Stomach smooth muscle (tissue), 2 donors: Measurements from ENCODE around the gene ABCC4.
"Not testable (repeated sequence)": the region's sequence is repeated elsewhere in the genome, so short reads cannot be mapped to it uniquely, and the experiment has no call there.

ENCODE experiments used
- H3K27ac ChIP-seq: one replicate; pipeline ENCODE4 v1.7.0; 2013; ENCODE audit warnings: mild to moderate bottlenecking, low read length, inconsistent platforms
- H3K27me3 ChIP-seq, 2 donors: one replicate each; pipeline ENCODE4 v1.7.0; 2013; ENCODE audit warnings: low read length in 2 of 2; ENCODE audit not compliant: insufficient read depth in 2 of 2, control insufficient read depth in 1 of 2
- H3K36me3 ChIP-seq, 2 donors: one replicate each; pipeline ENCODE4 v1.7.0; 2013; ENCODE audit warnings: low read length in 2 of 2; ENCODE audit not compliant: control insufficient read depth in 2 of 2, insufficient read depth in 2 of 2
- H3K4me1 ChIP-seq: one replicate; pipeline ENCODE4 v1.7.0; 2013; ENCODE audit warnings: low read length; ENCODE audit not compliant: control insufficient read depth, insufficient read depth
- H3K4me3 ChIP-seq, 2 donors: one replicate each; pipeline ENCODE4 v1.7.0; 2013; ENCODE audit warnings: low read length in 2 of 2
- H3K9ac ChIP-seq, 2 donors: one replicate each; pipeline ENCODE4 v1.7.0; 2013; ENCODE audit warnings: low read length in 2 of 2, mild to moderate bottlenecking in 1 of 2
- H3K9me3 ChIP-seq, 2 donors: one replicate each; pipeline ENCODE4 v1.7.0; 2013; ENCODE audit warnings: low read length in 2 of 2; ENCODE audit not compliant: control insufficient read depth in 2 of 2
- donor health status: healthy.
- donor health status: Pancreatic carcinoma.

The ABCC4 gene

GRCh38 chr13:95298169-95298965 lies 2.9 kb downstream of the ABCC4 start:
- Histone ChIP-seq H3K36me3 (no peaks in the 10 kb centered on the region), H3K9me3 (no peaks in the 10 kb centered on the region), H3K4me1 (peaks cover 15% of the 10 kb centered on the region), H3K27ac (no peak overlapping the region), H3K27me3 (no peaks in the 10 kb centered on the region), H3K9ac (no peak overlapping the region), H3K4me3 (no peak overlapping the region)

- no peak overlapping the region for H3K27ac ChIP-seq
- H3K4me1 ChIP-seq, result peaks cover 6% of the 10 kb centered on the region
- H3K9ac ChIP-seq, result no peak overlapping the region
- no peaks in the 10 kb centered on the region for H3K27me3 ChIP-seq
- no peak overlapping the region for H3K4me3 ChIP-seq
- H3K9me3 ChIP-seq, result no peaks in the 10 kb centered on the region
- H3K36me3 ChIP-seq, result no peaks in the 10 kb centered on the region
Measured at GRCh38 chr13:95296326-95296925, 4.8 kb downstream of the ABCC4 start.

- Histone ChIP-seq H3K4me1 (peaks cover 6% of the 10 kb centered on the region), H3K36me3 (no peaks in the 10 kb centered on the region), H3K9me3 (no peaks in the 10 kb centered on the region), H3K9ac (no peak overlapping the region), H3K27me3 (no peaks in the 10 kb centered on the region), H3K4me3 (no peak overlapping the region), H3K27ac (no peak overlapping the region)
Measured at GRCh38 chr13:95295026-95295425, 6.2 kb downstream of the ABCC4 start.

GRCh38 chr13:95292622-95293021 lies 8.6 kb downstream of the ABCC4 start:
- H3K4me3 ChIP-seq, result no peak overlapping the region
- no peaks in the 10 kb centered on the region for H3K9me3 ChIP-seq
- no peak overlapping the region for H3K9ac ChIP-seq
- no peaks in the 10 kb centered on the region for H3K27me3 ChIP-seq
- no peak overlapping the region for H3K27ac ChIP-seq
- no peaks in the 10 kb centered on the region for H3K36me3 ChIP-seq
- peaks cover 2% of the 10 kb centered on the region for H3K4me1 ChIP-seq

- H3K27ac ChIP-seq, H3K27me3 ChIP-seq, H3K4me3 ChIP-seq, H3K9me3 ChIP-seq, H3K36me3 ChIP-seq, H3K9ac ChIP-seq: not testable (repeated sequence)
- H3K4me1 ChIP-seq, result peaks cover 12% of the 10 kb centered on the region
Measured at GRCh38 chr13:95289901-95290300, 11.3 kb downstream of the ABCC4 start.

- Histone ChIP-seq H3K4me3 (no peak overlapping the region), H3K27ac (no peak overlapping the region), H3K9me3 (no peaks in the 10 kb centered on the region), H3K9ac (no peak overlapping the region), H3K36me3 (no peaks in the 10 kb centered on the region), H3K4me1 (peaks cover 12% of the 10 kb centered on the region), H3K27me3 (no peaks in the 10 kb centered on the region)
Measured at GRCh38 chr13:95289020-95289444, 12.2 kb downstream of the ABCC4 start.

- Histone ChIP-seq H3K36me3 (no peaks in the 10 kb centered on the region), H3K27me3 (no peaks in the 10 kb centered on the region), H3K4me3 (no peak overlapping the region), H3K9me3 (no peaks in the 10 kb centered on the region), H3K27ac (no peak overlapping the region), H3K4me1 (peaks cover 12% of the 10 kb centered on the region), H3K9ac (no peak overlapping the region)
Measured at GRCh38 chr13:95284436-95284835, 16.8 kb downstream of the ABCC4 start.

- Histone ChIP-seq H3K36me3 (no peaks in the 10 kb centered on the region), H3K27me3 (no peaks in the 10 kb centered on the region), H3K9me3 (no peaks in the 10 kb centered on the region), H3K4me3 (no peak overlapping the region), H3K4me1 (peaks cover 12% of the 10 kb centered on the region), H3K27ac (no peak overlapping the region), H3K9ac (no peak overlapping the region)
Measured at GRCh38 chr13:95279016-95279415, 22.2 kb downstream of the ABCC4 start.

GRCh38 chr13:95276037-95276505 lies 25.2 kb downstream of the ABCC4 start:
- Histone ChIP-seq H3K36me3 (no peaks in the 10 kb centered on the region), H3K9me3 (no peaks in the 10 kb centered on the region), H3K9ac (no peak overlapping the region), H3K27me3 (no peaks in the 10 kb centered on the region), H3K4me3 (no peak overlapping the region), H3K27ac (no peak overlapping the region), H3K4me1 (peaks cover 24% of the 10 kb centered on the region)

- Histone ChIP-seq H3K36me3 (no peaks in the 10 kb centered on the region), H3K27me3 (no peaks in the 10 kb centered on the region), H3K4me3 (no peak overlapping the region), H3K27ac (peak overlapping the region; percentile 31), H3K4me1 (peaks cover 29% of the 10 kb centered on the region), H3K9me3 (no peaks in the 10 kb centered on the region), H3K9ac (no peak overlapping the region)
Measured at GRCh38 chr13:95275322-95276036, 25.8 kb downstream of the ABCC4 start.
